Measurements from ENCODE around the gene PSMC4. TPM values are rescaled to one million over a fixed set of nuclear protein-coding genes. Genes with fewer than 3 reads are reported as not detected.
"Not testable (repeated sequence)": the region's sequence is repeated elsewhere in the genome, so short reads cannot be mapped to it uniquely, and the experiment has no call there.

Gene PSMC4
- total and polyA plus RNA-seq, 4 experiments from 2014 or later: 53.1 to 135 (median 76.3) TPM

DNA sequence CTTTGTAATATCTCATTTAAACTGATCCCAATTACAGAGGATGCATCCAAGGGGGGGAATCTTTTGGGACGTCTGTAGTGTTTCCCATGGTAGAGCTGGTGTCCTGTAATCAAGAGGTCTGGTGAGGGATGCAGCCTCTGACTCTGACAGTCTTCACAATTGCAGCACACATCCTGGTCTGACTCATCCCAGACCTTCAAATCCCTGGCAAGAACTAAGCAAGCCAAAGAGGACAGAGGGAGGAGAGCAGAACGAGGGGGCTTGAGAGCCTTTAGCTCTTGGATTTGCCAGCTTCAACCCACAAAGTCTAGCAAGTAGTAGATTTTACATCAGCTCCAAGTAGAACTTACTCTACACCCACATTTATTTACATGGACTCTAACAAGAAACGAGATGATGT lies 19.3 kb upstream of the PSMC4 start:
- no peaks in the 10 kb centered on the region for H3K9me3 Mint-ChIP-seq
- POLR2A ChIA-PET (ENCODE audit: partially characterized antibody): interaction anchor here (0.9 to 1.8 kb wide), 5 partner anchors 9 to 18 kb away, joined by 3 to 23 read pairs (median 8); partner anchors contain the start of gene PSMC4
- intact Hi-C loops (cut with micrococcal nuclease): loop anchor here (2.0 kb wide), 1 partner anchor 19 kb away; the partner anchor contains the start of gene PSMC4
- Histone ChIP-seq H3K36me3 (ENCODE audit: insufficient read depth, low read length) (no peaks in the 10 kb centered on the region), H3K27me3 (ENCODE audit: insufficient read depth, low read length) (no peaks in the 10 kb centered on the region), H3K9me3 (ENCODE audit: control insufficient read depth in 1 of 2, low read length in 2 of 2) (no peaks in the 10 kb centered on the region), H3K27ac (ENCODE audit: low read depth, low read length) (peak overlapping the region; percentile 57), H3K4me3 (ENCODE audit: low read length in 2 of 2) (peak overlapping the region in 1 of 2 donors; percentile 23), H3K4me1 (ENCODE audit: insufficient read depth, low read length) (peaks cover 83% of the 10 kb centered on the region)
- peaks cover 3 to 7% of the 10 kb centered on the region in 2 donors for H3K36me3 Mint-ChIP-seq
- DNase-seq: no peak
- H3K4me3 Mint-ChIP-seq: peak overlapping the region in 7 of 8 donors; percentile 65 to 93 (median 91)
- peak overlapping the region; percentile 88 to 99 (median 97) for H3K27ac Mint-ChIP-seq
- peaks cover 50 to 93% (median 69%) of the 10 kb centered on the region in 4 donors for H3K4me1 Mint-ChIP-seq
- CTCF ChIA-PET (ENCODE audit: partially characterized antibody): interaction anchor here (1.2 to 2.2 kb wide), 3 partner anchors 9 to 19 kb away, joined by 4 to 25 read pairs (median 5); partner anchors contain the start of gene PSMC4
- H3K27me3 Mint-ChIP-seq: no peaks in the 10 kb centered on the region

DNA sequence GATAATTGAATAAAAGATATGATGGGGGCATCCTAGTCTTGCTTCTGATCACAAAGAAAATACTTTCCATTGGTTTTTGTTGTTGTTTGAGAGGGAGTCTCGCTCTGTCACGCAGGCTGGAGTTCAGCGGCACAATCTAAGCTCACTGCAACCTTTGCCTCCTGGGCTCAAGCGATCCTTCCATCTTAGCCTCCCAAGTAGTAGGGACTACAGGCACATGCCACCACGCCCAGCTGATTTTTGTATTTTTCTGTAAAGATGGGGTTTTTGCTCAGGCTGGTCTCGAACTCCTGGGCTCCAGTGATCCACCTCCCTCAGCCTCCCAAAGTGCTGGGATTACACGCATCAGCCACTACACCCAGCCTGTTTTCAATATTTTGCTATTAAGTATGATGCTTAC lies 17.1 kb upstream of the PSMC4 start:
- Histone ChIP-seq H3K4me1 (ENCODE audit: insufficient read depth, low read length) (peaks cover 72% of the 10 kb centered on the region), H3K36me3 (ENCODE audit: insufficient read depth, low read length) (no peaks in the 10 kb centered on the region), H3K4me3 (ENCODE audit: low read length in 2 of 2) (no peak overlapping the region), H3K9me3 (ENCODE audit: control insufficient read depth in 1 of 2, low read length in 2 of 2) (no peaks in the 10 kb centered on the region), H3K27me3 (ENCODE audit: insufficient read depth, low read length) (no peaks in the 10 kb centered on the region), H3K27ac (ENCODE audit: low read depth, low read length) (peak overlapping the region; percentile 57)
- intact Hi-C loops (cut with micrococcal nuclease): loop anchor here (1.0 to 2.0 kb wide), 2 partner anchors 13 to 17 kb away; partner anchors contain the start of gene PSMC4
- H3K27me3 Mint-ChIP-seq: no peaks in the 10 kb centered on the region
- H3K4me3 Mint-ChIP-seq: peak overlapping the region; percentile 2 to 93 (median 74)
- peaks cover 3 to 7% of the 10 kb centered on the region in 2 donors for H3K36me3 Mint-ChIP-seq
- peak overlapping the region; percentile 84 to 99 (median 94) for H3K27ac Mint-ChIP-seq
- H3K4me1 Mint-ChIP-seq: peaks cover 44 to 81% (median 63%) of the 10 kb centered on the region in 4 donors
- ChIA-PET CTCF (ENCODE audit: partially characterized antibody) (interaction anchor here (0.8 to 7.0 kb wide), 6 partner anchors 8 to 19 kb away, joined by 3 to 78 read pairs (median 5); partner anchors contain the start of gene PSMC4), POLR2A (ENCODE audit: partially characterized antibody) (interaction anchor here (0.8 to 2.9 kb wide), 7 partner anchors 12 to 107 kb away, joined by 3 to 80 read pairs (median 4); partner anchors contain the start of genes FBL and PSMC4)
- no peaks in the 10 kb centered on the region for H3K9me3 Mint-ChIP-seq
- DNase-seq: no peak

DNA sequence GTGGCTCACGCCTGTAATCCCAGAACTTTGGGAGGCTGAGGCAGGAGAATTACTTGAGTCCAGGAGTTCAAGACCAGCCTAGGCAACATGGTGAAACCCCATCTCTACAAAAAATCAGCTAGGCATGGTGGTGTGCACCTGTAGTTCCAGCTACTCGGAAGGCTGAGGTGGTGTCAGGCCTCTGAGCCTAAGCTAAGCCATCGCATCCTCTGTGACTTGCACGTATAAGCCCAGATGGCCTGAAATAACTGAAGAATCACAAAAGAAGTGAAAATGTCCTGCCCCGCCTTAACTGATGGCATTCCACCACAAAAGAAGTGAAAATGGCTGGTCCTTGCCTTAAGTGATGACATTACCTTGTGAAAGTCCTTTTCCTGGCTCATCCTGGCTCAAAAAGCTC lies 13.1 kb upstream of the PSMC4 start:
- H3K27ac ChIP-seq (ENCODE audit: low read depth, low read length); H3K36me3 Mint-ChIP-seq; intact Hi-C loops (cut with micrococcal nuclease); DNase-seq; H3K36me3 ChIP-seq (ENCODE audit: insufficient read depth, low read length); H3K27me3 Mint-ChIP-seq; H3K9me3 Mint-ChIP-seq; H3K9me3 ChIP-seq (ENCODE audit: control insufficient read depth in 1 of 2, low read length in 2 of 2); H3K27me3 ChIP-seq (ENCODE audit: insufficient read depth, low read length); H3K4me3 ChIP-seq (ENCODE audit: low read length in 2 of 2): not testable (repeated sequence)
- CTCF ChIA-PET (ENCODE audit: partially characterized antibody): interaction anchor here (0.6 to 7.0 kb wide), 2 partner anchors 12 to 16 kb away, joined by 4 to 78 read pairs; partner anchors contain the start of gene PSMC4
- POLR2A ChIA-PET (ENCODE audit: partially characterized antibody): interaction anchor here (1.6 to 3.9 kb wide), 2 partner anchors 13 to 16 kb away, joined by 4 to 11 read pairs; partner anchors contain the start of gene PSMC4
- peaks cover 44% of the 10 kb centered on the region for H3K4me1 ChIP-seq (ENCODE audit: insufficient read depth, low read length)
- peak overlapping the region in 2 of 8 donors; percentile 17 to 52 for H3K4me3 Mint-ChIP-seq
- peak overlapping the region in 4 of 7 donors; percentile 23 to 75 (median 50) for H3K27ac Mint-ChIP-seq
- H3K4me1 Mint-ChIP-seq: peaks cover 32 to 62% (median 48%) of the 10 kb centered on the region in 4 donors

DNA sequence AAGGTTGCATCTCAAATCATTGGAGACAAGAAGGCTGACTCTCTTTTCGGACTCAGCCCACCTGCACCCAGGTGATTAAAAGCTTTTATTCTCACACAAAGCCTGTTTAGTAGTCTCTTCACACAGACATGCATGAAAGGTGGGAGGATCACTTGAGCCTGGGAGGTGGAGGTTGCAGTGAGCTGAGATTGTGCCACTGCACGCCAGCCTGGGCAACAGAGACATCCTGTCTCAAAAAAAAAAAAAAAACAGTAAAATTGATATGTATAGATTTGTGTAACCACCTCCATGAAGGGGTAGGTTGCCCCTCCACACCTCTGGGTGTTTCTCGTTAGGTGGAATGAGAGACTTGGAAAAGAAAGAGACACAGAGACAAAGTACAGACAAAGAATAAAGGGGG lies 12.0 kb upstream of the PSMC4 start:
- intact Hi-C loops (cut with micrococcal nuclease): not testable (repeated sequence)

DNA sequence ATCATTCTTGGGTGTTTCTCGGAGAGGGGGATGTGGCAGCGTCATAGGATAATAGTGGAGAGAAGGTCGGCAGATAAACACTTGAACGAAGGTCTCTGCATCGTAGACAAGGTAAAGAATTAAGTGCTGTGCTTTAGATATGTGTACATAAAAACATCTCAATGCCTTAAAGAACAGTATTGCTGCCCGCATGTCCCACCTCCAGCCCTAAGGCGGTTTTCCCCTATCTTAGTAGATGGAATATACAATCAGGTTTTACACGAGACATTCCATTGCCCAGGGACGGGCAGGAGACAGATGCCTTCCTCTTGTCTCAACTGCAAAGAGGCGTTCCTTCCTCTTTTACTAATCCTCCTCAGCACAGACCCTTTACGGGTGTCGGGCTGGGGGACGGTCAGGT lies 11.6 kb upstream of the PSMC4 start:
- H3K36me3 ChIP-seq (ENCODE audit: insufficient read depth, low read length); H3K36me3 Mint-ChIP-seq; H3K9me3 ChIP-seq (ENCODE audit: control insufficient read depth in 1 of 2, low read length in 2 of 2); intact Hi-C loops (cut with micrococcal nuclease); DNase-seq; H3K4me3 ChIP-seq (ENCODE audit: low read length in 2 of 2); H3K27me3 Mint-ChIP-seq; H3K9me3 Mint-ChIP-seq; H3K27me3 ChIP-seq (ENCODE audit: insufficient read depth, low read length): not testable (repeated sequence)
- Mint-ChIP-seq H3K4me1 (peaks cover 26 to 57% (median 41%) of the 10 kb centered on the region in 4 donors), H3K27ac (peak overlapping the region; percentile 53 to 93 (median 89)), H3K4me3 (peak overlapping the region; percentile 51 to 80 (median 69))
- POLR2A ChIA-PET (ENCODE audit: partially characterized antibody): interaction anchor here (3.9 kb wide), 1 partner anchor 11 kb away, joined by 11 read pairs; the partner anchor contains the start of gene PSMC4
- H3K27ac ChIP-seq (ENCODE audit: low read depth, low read length): peak overlapping the region; percentile 43
- CTCF ChIA-PET (ENCODE audit: partially characterized antibody): interaction anchor here (0.9 to 7.0 kb wide), 2 partner anchors 10 to 11 kb away, joined by 3 to 78 read pairs; partner anchors contain the start of gene PSMC4
- H3K4me1 ChIP-seq (ENCODE audit: insufficient read depth, low read length): peaks cover 36% of the 10 kb centered on the region

More for the DNA sequence above, 12.0 kb upstream of the PSMC4 start:
- not testable (repeated sequence) for H3K27me3 Mint-ChIP-seq; H3K9me3 Mint-ChIP-seq; DNase-seq; H3K9me3 ChIP-seq (ENCODE audit: control insufficient read depth in 1 of 2, low read length in 2 of 2); H3K36me3 ChIP-seq (ENCODE audit: insufficient read depth, low read length); H3K36me3 Mint-ChIP-seq; H3K4me3 ChIP-seq (ENCODE audit: low read length in 2 of 2); H3K27me3 ChIP-seq (ENCODE audit: insufficient read depth, low read length)
- Mint-ChIP-seq H3K4me1 (peaks cover 27 to 59% (median 43%) of the 10 kb centered on the region in 4 donors), H3K4me3 (peak overlapping the region; percentile 51 to 80 (median 69)), H3K27ac (peak overlapping the region; percentile 53 to 93 (median 89))
- POLR2A ChIA-PET (ENCODE audit: partially characterized antibody): interaction anchor here (0.7 to 3.9 kb wide), 2 partner anchors 11 to 17 kb away, joined by 3 to 11 read pairs; partner anchors contain the start of gene PSMC4
- Histone ChIP-seq H3K4me1 (ENCODE audit: insufficient read depth, low read length) (peaks cover 38% of the 10 kb centered on the region), H3K27ac (ENCODE audit: low read depth, low read length) (peak overlapping the region; percentile 43)
- CTCF ChIA-PET (ENCODE audit: partially characterized antibody): interaction anchor here (0.9 to 7.0 kb wide), 2 partner anchors 10 to 11 kb away, joined by 3 to 78 read pairs; partner anchors contain the start of gene PSMC4

DNA sequence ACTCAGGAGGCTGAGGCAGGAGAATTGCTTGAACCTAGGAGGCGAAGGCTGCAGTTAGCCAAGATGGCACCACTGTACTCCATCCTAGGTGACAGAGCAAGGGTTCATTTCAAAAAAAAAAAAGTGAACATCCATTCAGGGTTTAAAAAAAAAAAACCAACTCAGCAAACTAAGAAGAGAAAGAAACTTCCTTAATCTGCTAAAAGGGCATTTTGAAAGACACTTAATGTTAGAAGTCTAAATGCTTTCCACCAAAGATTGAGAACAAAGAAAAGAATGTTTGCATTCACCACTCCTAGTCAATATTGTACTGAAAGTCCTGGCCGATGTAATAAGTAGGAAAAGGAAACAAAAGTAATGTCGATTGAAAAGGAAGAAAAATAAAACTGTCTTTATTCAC lies 7.1 kb upstream of the PSMC4 start:
- Mint-ChIP-seq H3K9me3 (no peaks in the 10 kb centered on the region), H3K36me3 (no peaks in the 10 kb centered on the region), H3K4me1 (peaks cover 31 to 48% (median 38%) of the 10 kb centered on the region in 4 donors), H3K27me3 (no peaks in the 10 kb centered on the region), H3K4me3 (peak overlapping the region in 1 of 8 donors; percentile 29), H3K27ac (peak overlapping the region in 3 of 7 donors; percentile 1 to 74 (median 6))
- Histone ChIP-seq H3K4me3 (ENCODE audit: low read length in 2 of 2) (no peak overlapping the region), H3K27ac (ENCODE audit: low read depth, low read length) (no peak overlapping the region), H3K27me3 (ENCODE audit: insufficient read depth, low read length) (no peaks in the 10 kb centered on the region), H3K4me1 (ENCODE audit: insufficient read depth, low read length) (peaks cover 34% of the 10 kb centered on the region), H3K36me3 (ENCODE audit: insufficient read depth, low read length) (no peaks in the 10 kb centered on the region), H3K9me3 (ENCODE audit: control insufficient read depth in 1 of 2, low read length in 2 of 2) (no peaks in the 10 kb centered on the region)
- DNase-seq: no peak
- POLR2A ChIA-PET (ENCODE audit: partially characterized antibody): no interaction called here
- intact Hi-C loops (cut with micrococcal nuclease): no loop called here
- CTCF ChIA-PET (ENCODE audit: partially characterized antibody): no interaction called here

DNA sequence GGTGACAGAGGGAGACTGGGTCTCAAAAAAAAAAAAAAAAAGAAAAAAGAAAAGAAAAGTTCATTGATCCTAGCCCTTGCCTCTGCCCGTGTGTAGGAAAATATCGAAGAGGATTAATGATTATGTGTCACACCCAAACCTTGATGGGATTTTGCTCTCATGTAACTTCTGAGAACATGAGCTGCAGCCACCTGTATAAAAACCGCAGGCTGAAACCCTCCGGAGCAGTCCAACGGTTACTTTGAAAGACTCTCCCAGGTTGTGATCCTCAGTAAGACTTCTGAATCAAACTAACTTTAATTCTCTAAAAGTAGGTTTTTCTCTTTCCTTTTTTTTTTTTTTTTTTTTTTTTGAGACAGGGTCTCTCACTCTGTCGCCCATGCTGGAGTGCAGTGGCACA lies 4.3 kb upstream of the PSMC4 start:
- CTCF ChIA-PET (ENCODE audit: partially characterized antibody): interaction anchor here (1.7 kb wide), 1 partner anchor 56 kb away, joined by 3 read pairs; no protein-coding TSS in a partner anchor
- Histone ChIP-seq H3K4me1 (ENCODE audit: insufficient read depth, low read length) (peaks cover 42% of the 10 kb centered on the region), H3K9me3 (ENCODE audit: control insufficient read depth in 1 of 2, low read length in 2 of 2) (no peaks in the 10 kb centered on the region), H3K27ac (ENCODE audit: low read depth, low read length) (no peak overlapping the region), H3K27me3 (ENCODE audit: insufficient read depth, low read length) (no peaks in the 10 kb centered on the region), H3K36me3 (ENCODE audit: insufficient read depth, low read length) (no peaks in the 10 kb centered on the region), H3K4me3 (ENCODE audit: low read length in 2 of 2) (no peak overlapping the region)
- intact Hi-C loops (cut with micrococcal nuclease): no loop called here
- peak overlapping the region in 1 of 8 donors; percentile 31 for H3K4me3 Mint-ChIP-seq
- H3K4me1 Mint-ChIP-seq: peaks cover 30 to 54% (median 43%) of the 10 kb centered on the region in 4 donors
- no peak for DNase-seq
- H3K27ac Mint-ChIP-seq: peak overlapping the region in 2 of 7 donors; percentile 52 to 53
- H3K36me3 Mint-ChIP-seq: peaks cover 2 to 13% of the 10 kb centered on the region in 2 donors
- no peaks in the 10 kb centered on the region for H3K9me3 Mint-ChIP-seq
- no peaks in the 10 kb centered on the region for H3K27me3 Mint-ChIP-seq
- POLR2A ChIA-PET (ENCODE audit: partially characterized antibody): interaction anchor here (0.7 kb wide), 1 partner anchor 13 kb away, joined by 3 read pairs; no protein-coding TSS in a partner anchor
